CD1c-positive myeloid dendritic cell (primary cell): ENCODE data around the gene MYO7B.

Experiments used
- DNase-seq: peaks from one replicate; pipeline ENCODE4 v3.0.0-alpha.2; 2016; ENCODE audit errors: extremely low spot score

The MYO7B gene

GRCh38 chr2:127535422-127535901 is at the start of gene MYO7B:
Gene MYO7B, plus strand, starts transcription at chr2:127535683. Its CDS starts 24,040 bp downstream, at chr2:127559723.
- DNase-seq: no peak

GRCh38 chr2:127485694-127486071 is 49.8 kb upstream of the MYO7B start:
- DNase-seq: no peak

- no peak for DNase-seq
These were observed 49.0 kb upstream of the MYO7B start for GRCh38 chr2:127486247-127487058.

GRCh38 chr2:127490283-127490682 is 45.2 kb upstream of the MYO7B start:
- no peak for DNase-seq

GRCh38 chr2:127498386-127498785 is 37.1 kb upstream of the MYO7B start:
- DNase-seq: no peak

- DNase-seq: no peak
These were observed 32.0 kb upstream of the MYO7B start for GRCh38 chr2:127503491-127503890.

GRCh38 chr2:127504552-127505430 is 30.7 kb upstream of the MYO7B start:
- DNase-seq: peak; percentile 63

GRCh38 chr2:127506510-127506909 is 29.0 kb upstream of the MYO7B start:
- DNase-seq: peak; percentile 6

- DNase-seq: no peak
These were observed 27.4 kb upstream of the MYO7B start for GRCh38 chr2:127508023-127508630.

- peak; percentile 62 for DNase-seq
These were observed 26.9 kb upstream of the MYO7B start for GRCh38 chr2:127508631-127509034.

GRCh38 chr2:127510073-127510472 is 25.4 kb upstream of the MYO7B start:
- no peak for DNase-seq

GRCh38 chr2:127511090-127511695 is 24.3 kb upstream of the MYO7B start:
- DNase-seq: no peak

GRCh38 chr2:127511917-127512316 is 23.6 kb upstream of the MYO7B start:
- DNase-seq: no peak

GRCh38 chr2:127512362-127512761 is 23.1 kb upstream of the MYO7B start:
- DNase-seq: no peak

GRCh38 chr2:127514076-127514475 is 21.4 kb upstream of the MYO7B start:
- DNase-seq: no peak

GRCh38 chr2:127514485-127514884 is 21.0 kb upstream of the MYO7B start:
- no peak for DNase-seq

GRCh38 chr2:127515383-127515915 is 20.0 kb upstream of the MYO7B start:
- no peak for DNase-seq

GRCh38 chr2:127516041-127516762 is 19.3 kb upstream of the MYO7B start:
- no peak for DNase-seq

GRCh38 chr2:127517465-127517864 is 18.0 kb upstream of the MYO7B start:
- no peak for DNase-seq

- no peak for DNase-seq
These were observed 15.1 kb upstream of the MYO7B start for GRCh38 chr2:127520424-127520823.
